UCSD-AML1 (cell line): Measurements from ENCODE around the gene RPS23.

ENCODE experiments used
- DNase-seq: peaks from one replicate; lab custom pipeline; 2025; ENCODE audit not compliant: unreplicated experiment; lab: John Stamatoyannopoulos, UW

Gene RPS23

GRCh38 chr5:82246960-82247574 is 31.1 kb downstream of the RPS23 start:
- DNase-seq, result no peak

GRCh38 chr5:82244854-82245635 is 33.1 kb downstream of the RPS23 start:
- no peak for DNase-seq

GRCh38 chr5:82244151-82244550 is 34.0 kb downstream of the RPS23 start:
- no peak for DNase-seq

GRCh38 chr5:82234885-82235284 is 43.3 kb downstream of the RPS23 start:
- DNase-seq, result no peak

GRCh38 chr5:82225525-82226172 is 52.5 kb downstream of the RPS23 start:
- peak; percentile 54 for DNase-seq
